ENCODE measurements around the gene SLC4A1.

- TF ChIP-seq, protein P1, sequence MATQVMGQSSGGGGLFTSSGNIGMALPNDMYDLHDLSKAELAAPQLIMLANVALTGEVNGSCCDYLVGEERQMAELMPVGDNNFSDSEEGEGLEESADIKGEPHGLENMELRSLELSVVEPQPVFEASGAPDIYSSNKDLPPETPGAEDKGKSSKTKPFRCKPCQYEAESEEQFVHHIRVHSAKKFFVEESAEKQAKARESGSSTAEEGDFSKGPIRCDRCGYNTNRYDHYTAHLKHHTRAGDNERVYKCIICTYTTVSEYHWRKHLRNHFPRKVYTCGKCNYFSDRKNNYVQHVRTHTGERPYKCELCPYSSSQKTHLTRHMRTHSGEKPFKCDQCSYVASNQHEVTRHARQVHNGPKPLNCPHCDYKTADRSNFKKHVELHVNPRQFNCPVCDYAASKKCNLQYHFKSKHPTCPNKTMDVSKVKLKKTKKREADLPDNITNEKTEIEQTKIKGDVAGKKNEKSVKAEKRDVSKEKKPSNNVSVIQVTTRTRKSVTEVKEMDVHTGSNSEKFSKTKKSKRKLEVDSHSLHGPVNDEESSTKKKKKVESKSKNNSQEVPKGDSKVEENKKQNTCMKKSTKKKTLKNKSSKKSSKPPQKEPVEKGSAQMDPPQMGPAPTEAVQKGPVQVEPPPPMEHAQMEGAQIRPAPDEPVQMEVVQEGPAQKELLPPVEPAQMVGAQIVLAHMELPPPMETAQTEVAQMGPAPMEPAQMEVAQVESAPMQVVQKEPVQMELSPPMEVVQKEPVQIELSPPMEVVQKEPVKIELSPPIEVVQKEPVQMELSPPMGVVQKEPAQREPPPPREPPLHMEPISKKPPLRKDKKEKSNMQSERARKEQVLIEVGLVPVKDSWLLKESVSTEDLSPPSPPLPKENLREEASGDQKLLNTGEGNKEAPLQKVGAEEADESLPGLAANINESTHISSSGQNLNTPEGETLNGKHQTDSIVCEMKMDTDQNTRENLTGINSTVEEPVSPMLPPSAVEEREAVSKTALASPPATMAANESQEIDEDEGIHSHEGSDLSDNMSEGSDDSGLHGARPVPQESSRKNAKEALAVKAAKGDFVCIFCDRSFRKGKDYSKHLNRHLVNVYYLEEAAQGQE (IDR thresholded peaks at IDR 0.05; ENCODE audit: unreplicated experiment) = no peak
- TF ChIP-seq, protein P2, sequence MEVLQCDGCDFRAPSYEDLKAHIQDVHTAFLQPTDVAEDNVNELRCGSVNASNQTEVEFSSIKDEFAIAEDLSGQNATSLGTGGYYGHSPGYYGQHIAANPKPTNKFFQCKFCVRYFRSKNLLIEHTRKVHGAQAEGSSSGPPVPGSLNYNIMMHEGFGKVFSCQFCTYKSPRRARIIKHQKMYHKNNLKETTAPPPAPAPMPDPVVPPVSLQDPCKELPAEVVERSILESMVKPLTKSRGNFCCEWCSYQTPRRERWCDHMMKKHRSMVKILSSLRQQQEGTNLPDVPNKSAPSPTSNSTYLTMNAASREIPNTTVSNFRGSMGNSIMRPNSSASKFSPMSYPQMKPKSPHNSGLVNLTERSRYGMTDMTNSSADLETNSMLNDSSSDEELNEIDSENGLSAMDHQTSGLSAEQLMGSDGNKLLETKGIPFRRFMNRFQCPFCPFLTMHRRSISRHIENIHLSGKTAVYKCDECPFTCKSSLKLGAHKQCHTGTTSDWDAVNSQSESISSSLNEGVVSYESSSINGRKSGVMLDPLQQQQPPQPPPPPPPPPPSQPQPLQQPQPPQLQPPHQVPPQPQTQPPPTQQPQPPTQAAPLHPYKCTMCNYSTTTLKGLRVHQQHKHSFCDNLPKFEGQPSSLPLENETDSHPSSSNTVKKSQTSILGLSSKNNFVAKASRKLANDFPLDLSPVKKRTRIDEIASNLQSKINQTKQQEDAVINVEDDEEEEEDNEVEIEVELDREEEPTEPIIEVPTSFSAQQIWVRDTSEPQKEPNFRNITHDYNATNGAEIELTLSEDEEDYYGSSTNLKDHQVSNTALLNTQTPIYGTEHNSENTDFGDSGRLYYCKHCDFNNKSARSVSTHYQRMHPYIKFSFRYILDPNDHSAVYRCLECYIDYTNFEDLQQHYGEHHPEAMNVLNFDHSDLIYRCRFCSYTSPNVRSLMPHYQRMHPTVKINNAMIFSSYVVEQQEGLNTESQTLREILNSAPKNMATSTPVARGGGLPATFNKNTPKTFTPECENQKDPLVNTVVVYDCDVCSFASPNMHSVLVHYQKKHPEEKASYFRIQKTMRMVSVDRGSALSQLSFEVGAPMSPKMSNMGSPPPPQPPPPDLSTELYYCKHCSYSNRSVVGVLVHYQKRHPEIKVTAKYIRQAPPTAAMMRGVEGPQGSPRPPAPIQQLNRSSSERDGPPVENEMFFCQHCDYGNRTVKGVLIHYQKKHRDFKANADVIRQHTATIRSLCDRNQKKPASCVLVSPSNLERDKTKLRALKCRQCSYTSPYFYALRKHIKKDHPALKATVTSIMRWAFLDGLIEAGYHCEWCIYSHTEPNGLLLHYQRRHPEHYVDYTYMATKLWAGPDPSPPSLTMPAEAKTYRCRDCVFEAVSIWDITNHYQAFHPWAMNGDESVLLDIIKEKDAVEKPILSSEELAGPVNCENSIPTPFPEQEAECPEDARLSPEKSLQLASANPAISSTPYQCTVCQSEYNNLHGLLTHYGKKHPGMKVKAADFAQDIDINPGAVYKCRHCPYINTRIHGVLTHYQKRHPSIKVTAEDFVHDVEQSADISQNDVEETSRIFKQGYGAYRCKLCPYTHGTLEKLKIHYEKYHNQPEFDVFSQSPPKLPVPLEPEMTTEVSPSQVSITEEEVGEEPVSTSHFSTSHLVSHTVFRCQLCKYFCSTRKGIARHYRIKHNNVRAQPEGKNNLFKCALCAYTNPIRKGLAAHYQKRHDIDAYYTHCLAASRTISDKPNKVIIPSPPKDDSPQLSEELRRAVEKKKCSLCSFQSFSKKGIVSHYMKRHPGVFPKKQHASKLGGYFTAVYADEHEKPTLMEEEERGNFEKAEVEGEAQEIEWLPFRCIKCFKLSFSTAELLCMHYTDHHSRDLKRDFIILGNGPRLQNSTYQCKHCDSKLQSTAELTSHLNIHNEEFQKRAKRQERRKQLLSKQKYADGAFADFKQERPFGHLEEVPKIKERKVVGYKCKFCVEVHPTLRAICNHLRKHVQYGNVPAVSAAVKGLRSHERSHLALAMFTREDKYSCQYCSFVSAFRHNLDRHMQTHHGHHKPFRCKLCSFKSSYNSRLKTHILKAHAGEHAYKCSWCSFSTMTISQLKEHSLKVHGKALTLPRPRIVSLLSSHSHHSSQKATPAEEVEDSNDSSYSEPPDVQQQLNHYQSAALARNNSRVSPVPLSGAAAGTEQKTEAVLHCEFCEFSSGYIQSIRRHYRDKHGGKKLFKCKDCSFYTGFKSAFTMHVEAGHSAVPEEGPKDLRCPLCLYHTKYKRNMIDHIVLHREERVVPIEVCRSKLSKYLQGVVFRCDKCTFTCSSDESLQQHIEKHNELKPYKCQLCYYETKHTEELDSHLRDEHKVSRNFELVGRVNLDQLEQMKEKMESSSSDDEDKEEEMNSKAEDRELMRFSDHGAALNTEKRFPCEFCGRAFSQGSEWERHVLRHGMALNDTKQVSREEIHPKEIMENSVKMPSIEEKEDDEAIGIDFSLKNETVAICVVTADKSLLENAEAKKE (CRISPR knock-in tag; IDR thresholded peaks at IDR 0.05) = no peak
- TF ChIP-seq CTCF (conservative IDR thresholded peaks at IDR 0.05; ENCODE audit: low read depth in 2 of 2) = no peak
- TF ChIP-seq EZH2 (IDR thresholded peaks at IDR 0.05; ENCODE audit: low read depth, unreplicated experiment) = no peak
- TF ChIP-seq EZH2phosphoT487 (IDR thresholded peaks at IDR 0.05; ENCODE audit: unreplicated experiment) = no peak
- TF ChIP-seq CREB1 (CRISPR knock-in tag; IDR thresholded peaks at IDR 0.05; ENCODE audit: low read depth) = no peak
- TF ChIP-seq POLR2AphosphoS5 (IDR thresholded peaks at IDR 0.05; ENCODE audit: low read depth) = no peak
- TF ChIP-seq ZNF114 (CRISPR knock-in tag; IDR thresholded peaks at IDR 0.05) = no peak
- TF ChIP-seq JUNB (IDR thresholded peaks at IDR 0.05; ENCODE audit: unreplicated experiment) = no peak
- no peak for TF ChIP-seq ZNF331 (CRISPR knock-in tag; IDR thresholded peaks at IDR 0.05; ENCODE audit: low read depth)
- no peak for TF ChIP-seq ETS1 (IDR thresholded peaks at IDR 0.05)
Measured at GRCh38 chr17:44221862-44222111, 46.1 kb downstream of the SLC4A1 start.

All from GM23338 (cell line).